ENCODE data around the gene SLC6A6.
"Not testable (repeated sequence)": the region's sequence is repeated elsewhere in the genome, so short reads cannot be mapped to it uniquely, and the experiment has no call there.

SLC6A6 gene

DNA sequence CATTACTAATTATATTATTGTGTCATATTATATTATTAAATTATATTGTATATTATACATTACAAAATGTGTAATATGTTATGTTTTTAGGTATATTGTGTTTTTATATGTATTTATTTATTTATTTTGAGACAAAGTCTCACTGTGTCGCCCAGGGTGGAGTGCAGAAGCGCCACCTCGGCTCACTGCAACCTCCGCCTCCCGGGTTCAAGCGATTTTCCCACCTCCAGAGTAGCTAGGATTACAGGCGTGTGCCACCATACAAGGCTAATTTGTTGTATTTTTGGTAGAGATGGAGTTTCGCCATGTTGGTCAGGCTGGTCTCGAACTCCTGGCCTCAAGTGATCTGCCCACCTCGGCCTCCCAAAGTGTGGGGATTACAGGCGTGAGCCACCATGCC, 113.1 kb downstream of the SLC6A6 start:
- H3K9me3 ChIP-seq (ENCODE audit: control insufficient read depth in 5 of 5, low read length in 5 of 5); H3K4me1 ChIP-seq (ENCODE audit: control insufficient read depth in 5 of 5, insufficient read depth in 5 of 5, low read length in 5 of 5); H3K9ac ChIP-seq (ENCODE audit: low read length in 5 of 5); H3K4me3 ChIP-seq (ENCODE audit: low read depth in 1 of 5, low read length in 5 of 5); H3K27me3 ChIP-seq (ENCODE audit: control insufficient read depth in 5 of 5, insufficient read depth in 4 of 5, low read length in 5 of 5); H3K36me3 ChIP-seq (ENCODE audit: control insufficient read depth in 5 of 5, insufficient read depth in 5 of 5, low read length in 5 of 5); H3K27ac ChIP-seq (ENCODE audit: low read depth, low read length): not testable (repeated sequence)

DNA sequence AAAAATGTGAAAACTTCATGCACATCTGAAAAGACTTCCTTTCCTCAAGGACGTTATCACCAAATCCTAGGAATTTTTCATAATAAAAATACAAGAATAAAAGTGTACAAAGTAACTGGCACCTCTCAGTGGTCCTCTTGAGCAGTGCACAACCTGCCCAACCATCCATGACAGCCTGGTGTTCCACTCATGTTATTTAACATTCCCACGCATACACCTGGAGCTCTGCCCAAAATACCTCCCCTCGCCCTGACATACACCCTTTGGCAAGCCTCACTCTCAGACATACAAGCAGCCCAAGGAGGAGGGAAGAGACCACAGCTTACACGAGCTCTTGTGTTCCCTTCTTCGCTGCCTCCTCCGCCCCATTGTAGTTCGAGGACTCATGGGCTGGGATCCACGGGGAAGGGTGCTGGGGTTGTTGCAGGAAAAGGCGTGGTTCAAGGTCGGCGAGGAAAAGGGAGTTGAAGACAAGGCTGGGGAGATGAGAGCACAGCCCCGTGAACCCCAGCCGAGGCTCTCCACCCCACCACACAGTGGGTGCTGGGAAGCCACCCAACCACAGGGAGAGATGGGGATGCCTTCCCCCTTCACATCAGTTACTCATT, 114.4 kb downstream of the SLC6A6 start:
- H3K4me1 ChIP-seq (ENCODE audit: control insufficient read depth in 5 of 5, insufficient read depth in 5 of 5, low read length in 5 of 5): peaks cover 0 to 3% (median 0%) of the 10 kb centered on the region in 5 donors
- H3K4me3 ChIP-seq (ENCODE audit: low read depth in 1 of 5, low read length in 5 of 5): no peak overlapping the region
- H3K27me3 ChIP-seq (ENCODE audit: control insufficient read depth in 5 of 5, insufficient read depth in 4 of 5, low read length in 5 of 5): peaks cover 0 to 5% (median 3%) of the 10 kb centered on the region in 5 donors
- H3K9ac ChIP-seq (ENCODE audit: low read length in 5 of 5): no peak overlapping the region
- H3K9me3 ChIP-seq (ENCODE audit: control insufficient read depth in 5 of 5, low read length in 5 of 5): no peaks in the 10 kb centered on the region
- no peaks in the 10 kb centered on the region for H3K36me3 ChIP-seq (ENCODE audit: control insufficient read depth in 5 of 5, insufficient read depth in 5 of 5, low read length in 5 of 5)
- no peak overlapping the region for H3K27ac ChIP-seq (ENCODE audit: low read depth, low read length)

DNA sequence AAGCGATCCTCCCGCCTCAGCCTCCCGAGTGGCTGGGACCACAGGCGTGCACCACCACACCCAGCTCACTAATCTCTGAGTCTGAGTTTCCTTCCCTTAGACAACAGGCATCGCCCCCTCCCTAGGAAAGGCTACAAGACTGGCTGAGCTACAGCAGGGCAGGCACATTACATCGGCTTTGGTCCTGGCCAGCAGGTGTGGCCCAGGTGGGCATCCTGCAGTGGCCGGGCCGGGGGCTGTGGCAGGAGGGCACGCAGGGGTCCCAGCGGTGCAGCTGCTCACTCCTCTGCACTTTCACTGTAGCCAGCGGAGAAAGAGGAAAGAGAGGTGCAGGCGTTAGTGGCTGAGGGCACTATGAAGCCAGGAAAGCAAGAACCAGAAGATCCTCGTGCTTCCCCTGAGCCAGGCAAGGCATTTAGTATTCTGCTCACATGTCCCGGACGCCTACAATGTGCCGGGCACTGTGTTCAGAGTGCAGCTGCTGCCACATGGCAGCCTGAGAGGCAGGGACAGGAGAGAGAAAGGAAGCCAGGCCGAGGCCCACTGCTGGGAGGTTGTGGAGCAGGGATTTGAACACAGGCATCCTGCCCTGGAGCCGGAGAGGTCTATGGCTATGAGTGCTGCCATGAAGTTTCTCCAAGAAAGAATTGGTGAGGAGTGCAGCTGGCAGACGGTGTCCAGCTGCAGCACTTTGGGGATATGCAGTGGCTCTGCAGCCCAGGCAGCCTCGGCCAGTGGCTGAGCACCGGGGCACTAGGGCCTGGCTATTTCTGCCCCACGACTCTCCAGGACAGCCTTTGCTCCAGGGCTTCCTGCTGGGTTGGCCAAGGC, 115.4 kb downstream of the SLC6A6 start:
- Histone ChIP-seq H3K9me3 (ENCODE audit: control insufficient read depth in 5 of 5, low read length in 5 of 5) (no peaks in the 10 kb centered on the region), H3K4me3 (ENCODE audit: low read depth in 1 of 5, low read length in 5 of 5) (no peak overlapping the region), H3K27me3 (ENCODE audit: control insufficient read depth in 5 of 5, insufficient read depth in 4 of 5, low read length in 5 of 5) (peaks cover 0 to 13% (median 4%) of the 10 kb centered on the region in 5 donors), H3K4me1 (ENCODE audit: control insufficient read depth in 5 of 5, insufficient read depth in 5 of 5, low read length in 5 of 5) (peaks cover 0 to 7% (median 0%) of the 10 kb centered on the region in 5 donors), H3K9ac (ENCODE audit: low read length in 5 of 5) (no peak overlapping the region), H3K27ac (ENCODE audit: low read depth, low read length) (no peak overlapping the region), H3K36me3 (ENCODE audit: control insufficient read depth in 5 of 5, insufficient read depth in 5 of 5, low read length in 5 of 5) (no peaks in the 10 kb centered on the region)

DNA sequence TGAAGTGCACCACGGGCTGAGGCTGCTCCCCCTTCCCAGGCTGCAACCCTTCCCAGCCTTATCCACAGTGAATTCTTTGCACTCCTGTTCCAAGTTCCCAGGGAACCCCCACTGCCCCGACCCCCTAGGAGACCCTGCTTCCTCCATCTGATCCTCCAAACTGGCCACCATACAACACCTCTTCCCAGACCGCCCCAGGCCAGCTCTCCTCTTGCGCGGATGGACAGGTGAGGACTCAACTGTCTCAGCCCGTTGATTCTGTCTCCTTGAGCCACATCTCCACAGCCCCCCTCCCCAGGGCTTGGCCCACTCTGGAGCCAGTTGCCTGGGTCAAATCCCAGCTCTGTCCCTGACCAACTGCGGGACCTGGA, 116.0 kb downstream of the SLC6A6 start:
- H3K27ac ChIP-seq (ENCODE audit: low read depth, low read length): no peak overlapping the region
- H3K9ac ChIP-seq (ENCODE audit: low read length in 5 of 5): no peak overlapping the region
- H3K27me3 ChIP-seq (ENCODE audit: control insufficient read depth in 5 of 5, insufficient read depth in 4 of 5, low read length in 5 of 5): peaks cover 0 to 13% (median 4%) of the 10 kb centered on the region in 5 donors
- no peaks in the 10 kb centered on the region for H3K36me3 ChIP-seq (ENCODE audit: control insufficient read depth in 5 of 5, insufficient read depth in 5 of 5, low read length in 5 of 5)
- H3K4me3 ChIP-seq (ENCODE audit: low read depth in 1 of 5, low read length in 5 of 5): no peak overlapping the region
- peaks cover 0 to 7% (median 0%) of the 10 kb centered on the region in 5 donors for H3K4me1 ChIP-seq (ENCODE audit: control insufficient read depth in 5 of 5, insufficient read depth in 5 of 5, low read length in 5 of 5)
- no peaks in the 10 kb centered on the region for H3K9me3 ChIP-seq (ENCODE audit: control insufficient read depth in 5 of 5, low read length in 5 of 5)

DNA sequence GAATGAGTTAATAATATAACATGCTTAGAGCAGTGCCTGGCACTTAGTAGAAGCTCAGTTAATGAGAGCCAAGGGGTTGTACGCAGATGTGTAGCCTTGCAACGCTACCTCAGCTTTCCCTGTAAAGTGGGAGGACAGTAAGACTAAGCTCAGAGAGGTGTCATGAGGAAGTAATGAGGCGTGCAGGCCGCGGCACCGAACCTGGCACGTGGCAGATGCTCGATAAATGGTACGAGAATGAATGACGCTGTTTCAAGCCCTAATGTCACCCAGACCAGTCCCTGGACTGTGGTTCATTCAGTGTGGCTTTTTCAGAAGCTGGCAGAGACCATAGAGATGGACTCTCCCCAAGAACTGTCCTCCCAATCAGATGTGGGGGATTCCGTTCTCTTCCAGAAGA, 116.5 kb downstream of the SLC6A6 start:
- H3K27ac ChIP-seq (ENCODE audit: low read depth, low read length): no peak overlapping the region
- H3K36me3 ChIP-seq (ENCODE audit: control insufficient read depth in 5 of 5, insufficient read depth in 5 of 5, low read length in 5 of 5): no peaks in the 10 kb centered on the region

DNA sequence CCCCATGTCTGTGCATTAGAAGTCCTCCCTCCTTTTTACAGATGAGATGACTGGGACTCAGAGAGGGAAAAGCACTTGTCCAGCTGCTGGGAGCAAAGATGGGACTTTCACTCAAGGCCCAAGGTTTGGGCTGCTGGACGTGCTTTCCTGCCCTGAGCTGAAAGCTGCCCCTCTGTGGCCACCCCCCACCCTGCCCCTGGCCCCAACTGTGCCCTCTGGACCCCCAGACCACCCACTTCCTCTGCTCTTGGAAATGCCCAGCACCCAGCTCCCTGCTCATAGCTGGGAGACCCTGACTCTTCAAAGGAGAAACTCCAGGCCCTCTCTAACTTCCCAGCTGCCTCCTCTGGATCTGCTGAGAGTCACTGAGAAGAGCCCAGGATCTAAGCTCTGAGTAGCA, 117.0 kb downstream of the SLC6A6 start:
- H3K9me3 ChIP-seq (ENCODE audit: control insufficient read depth in 5 of 5, low read length in 5 of 5): no peaks in the 10 kb centered on the region
- no peak overlapping the region for H3K9ac ChIP-seq (ENCODE audit: low read length in 5 of 5)
- H3K4me3 ChIP-seq (ENCODE audit: low read depth in 1 of 5, low read length in 5 of 5): no peak overlapping the region
- H3K27me3 ChIP-seq (ENCODE audit: control insufficient read depth in 5 of 5, insufficient read depth in 4 of 5, low read length in 5 of 5): peaks cover 0 to 13% (median 3%) of the 10 kb centered on the region in 5 donors
- H3K27ac ChIP-seq (ENCODE audit: low read depth, low read length): no peak overlapping the region
- H3K4me1 ChIP-seq (ENCODE audit: control insufficient read depth in 5 of 5, insufficient read depth in 5 of 5, low read length in 5 of 5): peaks cover 0 to 11% (median 0%) of the 10 kb centered on the region in 5 donors
- no peaks in the 10 kb centered on the region for H3K36me3 ChIP-seq (ENCODE audit: control insufficient read depth in 5 of 5, insufficient read depth in 5 of 5, low read length in 5 of 5)

More for the DNA sequence above, 116.5 kb downstream of the SLC6A6 start:
- Histone ChIP-seq H3K4me3 (ENCODE audit: low read depth in 1 of 5, low read length in 5 of 5) (no peak overlapping the region), H3K27me3 (ENCODE audit: control insufficient read depth in 5 of 5, insufficient read depth in 4 of 5, low read length in 5 of 5) (peaks cover 0 to 13% (median 3%) of the 10 kb centered on the region in 5 donors), H3K9ac (ENCODE audit: low read length in 5 of 5) (no peak overlapping the region), H3K9me3 (ENCODE audit: control insufficient read depth in 5 of 5, low read length in 5 of 5) (no peaks in the 10 kb centered on the region), H3K4me1 (ENCODE audit: control insufficient read depth in 5 of 5, insufficient read depth in 5 of 5, low read length in 5 of 5) (peaks cover 0 to 11% (median 0%) of the 10 kb centered on the region in 5 donors)

DNA sequence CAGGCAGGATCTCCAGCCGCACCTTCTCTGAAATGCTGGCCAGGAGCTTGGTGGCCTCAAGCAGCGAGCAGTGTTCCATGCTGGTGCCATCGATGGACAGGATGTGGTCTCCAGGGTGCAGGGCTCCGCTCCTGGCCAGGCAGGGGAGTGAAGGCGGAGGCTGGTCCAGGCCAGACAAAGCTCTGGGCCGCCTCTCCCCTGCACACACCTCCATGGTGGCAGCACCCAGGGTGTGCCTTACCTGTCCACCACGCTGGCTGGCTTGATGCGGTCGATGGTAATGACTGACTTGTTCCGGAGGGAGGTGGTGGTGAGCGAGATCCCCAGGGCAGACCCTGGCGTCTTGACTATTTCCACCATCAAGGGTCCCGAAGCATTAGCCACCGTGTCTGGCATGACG, 117.7 kb downstream of the SLC6A6 start:
- Histone ChIP-seq H3K36me3 (ENCODE audit: control insufficient read depth in 5 of 5, insufficient read depth in 5 of 5, low read length in 5 of 5) (no peaks in the 10 kb centered on the region), H3K27me3 (ENCODE audit: control insufficient read depth in 5 of 5, insufficient read depth in 4 of 5, low read length in 5 of 5) (peaks cover 0 to 13% (median 5%) of the 10 kb centered on the region in 5 donors), H3K9me3 (ENCODE audit: control insufficient read depth in 5 of 5, low read length in 5 of 5) (no peaks in the 10 kb centered on the region), H3K9ac (ENCODE audit: low read length in 5 of 5) (no peak overlapping the region), H3K4me3 (ENCODE audit: low read depth in 1 of 5, low read length in 5 of 5) (no peak overlapping the region), H3K27ac (ENCODE audit: low read depth, low read length) (no peak overlapping the region), H3K4me1 (ENCODE audit: control insufficient read depth in 5 of 5, insufficient read depth in 5 of 5, low read length in 5 of 5) (peaks cover 0 to 11% (median 0%) of the 10 kb centered on the region in 5 donors)

DNA sequence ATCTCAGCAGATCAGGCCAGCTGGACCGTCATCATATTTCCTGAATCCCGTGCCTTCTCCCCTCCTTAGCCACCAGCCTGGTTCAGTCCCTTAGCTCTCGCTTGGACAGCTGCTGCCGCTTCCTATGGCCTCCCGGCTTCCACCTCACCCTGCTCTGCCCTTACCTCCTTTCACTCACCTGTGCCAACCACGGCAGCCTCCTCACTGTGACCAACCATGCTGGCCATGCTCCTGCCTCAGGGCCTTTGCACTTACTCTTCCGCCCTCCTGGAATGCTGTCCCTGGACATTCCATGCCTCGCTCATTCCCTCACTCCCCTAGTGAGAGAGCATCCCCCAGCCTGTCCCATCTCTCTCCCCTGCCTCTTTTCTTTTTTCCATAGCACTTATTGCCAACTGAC, 118.6 kb downstream of the SLC6A6 start:
- Histone ChIP-seq H3K9ac (ENCODE audit: low read length in 5 of 5) (no peak overlapping the region), H3K4me3 (ENCODE audit: low read depth in 1 of 5, low read length in 5 of 5) (no peak overlapping the region), H3K4me1 (ENCODE audit: control insufficient read depth in 5 of 5, insufficient read depth in 5 of 5, low read length in 5 of 5) (peaks cover 0 to 16% (median 4%) of the 10 kb centered on the region in 5 donors), H3K36me3 (ENCODE audit: control insufficient read depth in 5 of 5, insufficient read depth in 5 of 5, low read length in 5 of 5) (no peaks in the 10 kb centered on the region), H3K27me3 (ENCODE audit: control insufficient read depth in 5 of 5, insufficient read depth in 4 of 5, low read length in 5 of 5) (peaks cover 0 to 19% (median 5%) of the 10 kb centered on the region in 5 donors), H3K9me3 (ENCODE audit: control insufficient read depth in 5 of 5, low read length in 5 of 5) (no peaks in the 10 kb centered on the region), H3K27ac (ENCODE audit: low read depth, low read length) (no peak overlapping the region)

DNA sequence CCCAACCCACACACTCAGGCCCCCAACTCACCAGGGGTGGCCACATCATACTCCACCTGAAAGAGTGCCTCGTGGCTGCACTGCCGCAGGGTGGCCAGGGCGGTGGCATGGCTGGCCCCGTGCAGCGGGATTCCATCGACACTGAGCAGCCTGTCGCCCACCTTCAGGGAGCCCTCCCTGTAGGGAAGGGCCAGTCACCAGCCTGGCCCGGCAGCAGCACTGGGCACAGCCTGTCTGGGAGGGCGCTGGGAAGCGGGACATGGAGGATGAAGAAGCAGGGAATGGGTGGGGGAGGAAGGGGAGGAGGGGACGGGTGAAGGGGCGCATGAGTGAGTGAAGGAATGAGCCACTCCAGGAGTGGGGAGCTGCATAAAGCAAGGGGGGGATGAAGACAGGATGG, 119.2 kb downstream of the SLC6A6 start:
- Histone ChIP-seq H3K27ac (ENCODE audit: low read depth, low read length) (no peak overlapping the region), H3K36me3 (ENCODE audit: control insufficient read depth in 5 of 5, insufficient read depth in 5 of 5, low read length in 5 of 5) (no peaks in the 10 kb centered on the region), H3K4me1 (ENCODE audit: control insufficient read depth in 5 of 5, insufficient read depth in 5 of 5, low read length in 5 of 5) (peaks cover 0 to 16% (median 4%) of the 10 kb centered on the region in 5 donors), H3K4me3 (ENCODE audit: low read depth in 1 of 5, low read length in 5 of 5) (no peak overlapping the region), H3K9me3 (ENCODE audit: control insufficient read depth in 5 of 5, low read length in 5 of 5) (no peaks in the 10 kb centered on the region), H3K9ac (ENCODE audit: low read length in 5 of 5) (no peak overlapping the region), H3K27me3 (ENCODE audit: control insufficient read depth in 5 of 5, insufficient read depth in 4 of 5, low read length in 5 of 5) (peaks cover 0 to 23% (median 5%) of the 10 kb centered on the region in 5 donors)

DNA sequence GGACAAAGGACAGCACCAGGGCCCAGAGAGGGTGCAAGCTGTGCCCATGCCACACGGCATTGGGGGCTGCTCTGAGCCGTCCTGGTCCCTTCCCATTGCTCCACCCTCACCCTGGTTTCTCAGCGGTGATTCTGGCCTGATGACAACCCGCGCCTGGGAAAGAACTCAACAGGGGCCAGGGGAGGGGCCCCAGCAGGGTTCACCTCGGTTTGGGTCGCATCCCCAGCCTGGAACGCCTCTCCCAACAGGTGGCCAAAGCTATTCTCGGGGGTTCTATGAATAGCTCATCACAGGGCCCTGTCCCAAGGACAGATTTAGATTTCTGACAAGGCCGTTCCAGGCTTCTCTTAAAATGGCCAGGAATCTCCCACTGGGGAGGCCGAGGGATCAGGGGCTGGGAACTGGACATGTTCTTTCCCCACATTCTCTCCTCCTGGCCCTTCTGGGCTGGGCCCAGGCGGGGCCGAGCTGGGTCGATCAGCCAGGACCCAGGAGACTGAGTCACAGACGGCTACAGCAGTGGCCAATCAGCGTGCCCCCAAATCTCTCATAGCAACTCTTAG, 119.8 kb downstream of the SLC6A6 start:
- peaks cover 0 to 23% (median 5%) of the 10 kb centered on the region in 5 donors for H3K27me3 ChIP-seq (ENCODE audit: control insufficient read depth in 5 of 5, insufficient read depth in 4 of 5, low read length in 5 of 5)
- no peaks in the 10 kb centered on the region for H3K36me3 ChIP-seq (ENCODE audit: control insufficient read depth in 5 of 5, insufficient read depth in 5 of 5, low read length in 5 of 5)
- peaks cover 0 to 16% (median 4%) of the 10 kb centered on the region in 5 donors for H3K4me1 ChIP-seq (ENCODE audit: control insufficient read depth in 5 of 5, insufficient read depth in 5 of 5, low read length in 5 of 5)
- H3K9me3 ChIP-seq (ENCODE audit: control insufficient read depth in 5 of 5, low read length in 5 of 5): no peaks in the 10 kb centered on the region
- no peak overlapping the region for H3K27ac ChIP-seq (ENCODE audit: low read depth, low read length)
- no peak overlapping the region for H3K9ac ChIP-seq (ENCODE audit: low read length in 5 of 5)
- no peak overlapping the region for H3K4me3 ChIP-seq (ENCODE audit: low read depth in 1 of 5, low read length in 5 of 5)

Data from subcutaneous abdominal adipose tissue (tissue), 5 donors.